ENCODE results near the gene CD8A. TPM values are rescaled to one million over a fixed set of nuclear protein-coding genes. Genes with fewer than 3 reads are reported as not detected.
"Not testable (repeated sequence)": the region's sequence is repeated elsewhere in the genome, so short reads cannot be mapped to it uniquely, and the experiment has no call there.

Gene CD8A
- total RNA-seq, 1 donor from 2014 or later: 11.3 TPM

GRCh38 chr2:86776532-86776931, 14.2 kb downstream of the CD8A start:
- DNase-seq (ENCODE audit: low spot score): no peak

DNA sequence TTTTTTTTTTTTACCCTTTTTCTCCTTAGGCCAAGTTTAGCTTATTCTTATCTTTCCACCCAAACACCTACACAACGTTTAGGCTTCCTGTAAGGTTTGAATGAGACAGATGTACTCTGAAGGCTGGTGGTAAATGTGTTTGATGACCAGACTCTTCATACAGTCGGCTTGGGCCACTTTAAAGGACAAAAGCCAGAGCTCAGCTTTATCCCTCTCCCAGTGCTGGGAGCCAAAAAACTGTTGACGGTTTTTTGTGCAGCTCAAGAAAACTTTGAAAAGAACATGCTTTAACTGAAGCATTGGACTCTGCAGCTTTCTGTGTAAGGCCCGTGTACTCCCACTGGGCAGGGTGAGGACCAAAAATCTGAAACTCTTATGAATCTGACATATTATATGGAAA, 15.4 kb downstream of the CD8A start:
- no peak for DNase-seq (ENCODE audit: low spot score)

GRCh38 chr2:86774862-86775261, 15.9 kb downstream of the CD8A start:
- no peak for DNase-seq (ENCODE audit: low spot score)

DNA sequence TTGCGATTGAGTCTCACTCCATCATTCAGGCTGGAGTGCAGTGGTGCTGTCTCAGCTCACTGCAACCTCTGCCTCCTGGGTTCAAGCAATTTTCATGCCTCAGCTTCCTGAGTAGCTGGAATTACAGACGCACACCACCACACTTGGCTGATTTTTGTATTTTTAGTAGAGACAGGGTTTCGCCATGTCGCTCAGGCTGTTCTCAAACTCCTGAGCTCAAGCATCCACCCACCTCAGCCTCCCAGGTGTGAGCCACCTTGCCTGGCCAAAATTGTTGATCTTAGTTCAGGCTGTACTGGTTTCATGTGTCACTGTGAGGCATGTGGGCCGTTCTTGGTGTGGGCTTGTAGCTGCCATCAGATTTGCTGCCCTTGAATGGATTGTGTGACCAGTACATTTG, 18.1 kb downstream of the CD8A start:
- DNase-seq (ENCODE audit: low spot score): no peak

GRCh38 chr2:86770816-86771301, 19.9 kb downstream of the CD8A start:
- DNase-seq (ENCODE audit: low spot score): no peak

- DNase-seq (ENCODE audit: low spot score): no peak
Measured at GRCh38 chr2:86769838-86770237, 20.9 kb downstream of the CD8A start.

GRCh38 chr2:86768189-86768949, 22.3 kb downstream of the CD8A start:
- no peak for DNase-seq (ENCODE audit: low spot score)

DNA sequence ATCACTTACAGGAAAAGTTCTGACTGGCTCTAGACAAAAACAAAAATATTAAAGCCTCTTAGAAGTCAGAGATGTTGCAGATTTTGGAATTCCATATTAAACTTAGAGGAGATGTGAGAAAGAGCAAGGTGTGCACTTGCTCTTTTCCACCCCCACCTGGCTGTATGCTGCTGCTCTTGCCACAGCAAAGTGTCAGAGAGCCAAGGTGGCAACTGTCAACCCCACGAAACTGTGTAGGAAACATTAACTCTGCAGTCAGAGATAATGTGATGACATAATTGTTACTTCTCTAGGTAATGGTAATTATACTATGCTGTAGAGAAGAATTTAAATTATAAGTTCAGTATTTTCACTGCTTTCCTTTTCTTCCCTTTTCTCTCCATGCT, 25.4 kb downstream of the CD8A start:
- DNase-seq (ENCODE audit: low spot score): no peak

DNA sequence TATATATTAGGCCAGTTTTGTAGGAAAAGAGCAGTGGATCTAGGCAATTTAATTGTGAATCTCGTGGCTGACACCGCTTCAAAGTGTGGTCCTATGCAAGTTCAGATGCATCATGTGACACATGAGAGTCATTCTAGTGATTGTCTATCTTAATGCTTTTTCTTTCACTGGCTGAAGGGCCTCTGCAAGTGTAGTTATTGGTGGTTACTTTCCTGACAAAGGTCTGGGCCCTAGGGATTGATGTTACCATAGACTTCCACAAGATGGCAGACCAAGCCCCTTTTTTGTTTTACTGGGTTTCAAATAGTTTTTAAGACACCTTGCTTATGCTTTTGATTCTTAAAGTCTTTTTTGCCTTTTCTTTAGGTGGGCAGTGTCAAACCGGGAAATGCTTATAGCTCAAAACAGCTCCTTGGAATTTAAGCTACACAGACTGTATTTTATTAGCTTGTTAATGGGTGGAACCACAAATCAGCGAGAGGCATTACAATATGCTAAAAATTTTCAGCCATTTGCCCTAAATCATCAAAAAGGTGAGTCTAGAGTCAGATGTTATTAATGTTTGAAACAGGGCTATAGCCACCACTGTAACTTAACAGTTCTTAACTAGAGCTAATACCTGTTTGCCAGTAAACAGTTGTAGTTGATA, 25.9 kb downstream of the CD8A start:
- DNase-seq (ENCODE audit: low spot score): no peak

DNA sequence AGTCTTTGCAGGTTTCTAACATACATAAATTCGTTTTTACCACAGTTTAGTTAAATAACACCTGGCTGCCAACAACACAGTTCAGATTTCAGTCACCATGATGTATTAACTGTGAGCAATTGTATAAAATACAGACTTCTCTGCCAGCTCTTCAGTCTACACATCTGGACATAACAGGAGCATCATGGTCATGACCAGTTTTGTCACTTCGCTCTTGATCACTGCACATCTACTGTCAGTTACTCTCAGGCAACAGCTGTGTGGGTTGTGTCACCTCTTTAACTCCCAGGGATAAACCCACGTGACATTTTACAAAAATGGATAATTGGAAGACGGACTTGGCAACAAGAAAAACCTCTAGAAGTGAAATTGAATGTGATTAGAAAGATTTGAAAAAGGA, 30.3 kb downstream of the CD8A start:
- DNase-seq (ENCODE audit: low spot score): no peak

- no peak for DNase-seq (ENCODE audit: low spot score)
Measured at GRCh38 chr2:86758405-86758804, 32.3 kb downstream of the CD8A start.

GRCh38 chr2:86753606-86754005, 37.1 kb downstream of the CD8A start:
- DNase-seq (ENCODE audit: low spot score): no peak

GRCh38 chr2:86752934-86753333, 37.8 kb downstream of the CD8A start:
- DNase-seq (ENCODE audit: low spot score): no peak

GRCh38 chr2:86751778-86752177, 38.9 kb downstream of the CD8A start:
- no peak for DNase-seq (ENCODE audit: low spot score)

DNA sequence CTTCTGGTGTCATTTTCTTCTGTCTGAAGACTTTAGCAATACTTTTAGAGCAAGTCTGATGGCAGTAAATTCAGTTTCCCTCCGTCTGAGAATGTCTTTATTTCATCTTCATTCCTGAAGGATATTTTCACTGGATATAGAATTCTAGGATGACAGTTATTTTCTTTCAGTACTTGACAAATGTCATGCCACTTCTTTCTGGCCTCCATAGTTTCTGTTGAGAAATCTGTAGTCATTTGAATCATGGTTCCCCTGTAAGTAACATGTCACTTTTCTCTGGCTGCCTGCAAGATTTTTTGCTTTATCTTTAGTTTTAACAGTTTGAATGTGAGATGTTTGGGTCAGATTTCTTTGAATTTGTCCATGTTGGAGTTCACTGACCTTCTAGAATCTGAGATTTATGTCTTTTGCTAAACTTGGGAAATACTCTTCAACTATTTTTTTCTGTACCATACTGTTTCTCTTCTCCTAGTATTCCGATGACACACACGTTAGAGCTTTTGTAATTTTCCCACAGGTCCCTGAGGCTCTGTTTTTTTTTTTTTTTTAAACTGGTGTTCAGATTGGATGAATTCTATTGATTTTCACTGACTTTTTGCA, 40.4 kb downstream of the CD8A start:
- DNase-seq (ENCODE audit: low spot score): no peak

DNA sequence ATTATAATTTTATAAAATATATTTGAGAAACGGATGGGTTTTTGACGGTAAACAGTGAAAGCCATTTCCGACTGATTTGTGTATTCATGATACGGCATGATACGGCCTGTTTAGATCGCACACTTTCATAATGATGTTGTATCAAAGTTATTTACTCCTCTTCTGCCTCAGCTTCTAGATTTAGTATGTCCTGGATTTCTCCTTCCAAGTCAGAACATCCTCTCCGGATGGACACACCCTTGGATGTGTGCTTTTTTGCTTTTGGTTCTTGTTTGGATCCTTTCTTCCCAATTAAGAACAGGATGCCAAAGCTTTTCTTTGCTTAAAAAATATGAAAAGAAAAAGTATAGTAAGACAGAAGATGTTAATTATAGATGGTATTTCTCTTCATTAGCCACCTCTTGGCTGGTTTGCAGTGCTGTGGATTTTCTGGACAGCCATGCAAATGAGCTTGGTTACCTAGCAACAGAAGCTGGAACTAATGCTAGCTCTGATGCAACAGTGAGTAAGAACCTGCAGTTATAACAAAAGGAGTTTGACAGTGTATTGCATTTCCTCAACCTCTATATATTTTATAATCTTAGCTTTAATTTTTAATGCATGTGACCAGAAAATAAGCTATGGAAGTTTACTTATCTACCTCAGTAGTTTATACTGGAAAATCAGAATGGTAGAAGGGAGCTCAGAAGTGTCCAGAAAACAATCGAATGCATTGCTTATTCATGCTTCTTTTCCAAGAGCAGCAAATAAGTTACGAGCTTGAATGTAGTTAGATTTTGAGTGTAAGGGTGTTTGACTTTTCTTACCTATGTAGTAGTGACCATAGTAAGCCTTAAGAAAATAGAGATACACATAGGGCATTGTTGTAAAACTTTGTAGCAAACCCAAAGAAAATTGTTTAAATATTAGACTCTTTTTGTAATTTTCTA, 42.7 kb downstream of the CD8A start:
- DNase-seq (ENCODE audit: low spot score): no peak

DNA sequence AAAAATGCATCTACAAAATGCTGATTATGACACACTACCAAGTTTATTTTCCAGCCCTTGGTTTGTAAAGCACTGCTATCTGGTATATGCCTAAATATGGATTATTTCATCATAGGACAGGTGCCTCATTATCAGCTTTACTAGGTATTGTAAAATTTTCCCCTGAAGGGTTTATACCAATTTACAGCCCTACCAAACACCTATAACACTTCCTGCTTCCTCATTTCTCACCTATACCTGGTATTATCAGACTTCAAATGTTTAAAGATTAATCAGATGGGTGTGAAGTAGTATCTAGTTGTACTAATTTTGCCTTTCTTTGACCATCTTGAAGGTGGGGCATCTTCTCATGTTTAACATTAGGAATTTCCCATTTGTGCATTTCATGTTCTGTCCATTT, 43.8 kb downstream of the CD8A start:
- no peak for DNase-seq (ENCODE audit: low spot score)

- DNase-seq (ENCODE audit: low spot score): no peak
Measured at GRCh38 chr2:86744152-86744551, 46.6 kb downstream of the CD8A start.

DNA sequence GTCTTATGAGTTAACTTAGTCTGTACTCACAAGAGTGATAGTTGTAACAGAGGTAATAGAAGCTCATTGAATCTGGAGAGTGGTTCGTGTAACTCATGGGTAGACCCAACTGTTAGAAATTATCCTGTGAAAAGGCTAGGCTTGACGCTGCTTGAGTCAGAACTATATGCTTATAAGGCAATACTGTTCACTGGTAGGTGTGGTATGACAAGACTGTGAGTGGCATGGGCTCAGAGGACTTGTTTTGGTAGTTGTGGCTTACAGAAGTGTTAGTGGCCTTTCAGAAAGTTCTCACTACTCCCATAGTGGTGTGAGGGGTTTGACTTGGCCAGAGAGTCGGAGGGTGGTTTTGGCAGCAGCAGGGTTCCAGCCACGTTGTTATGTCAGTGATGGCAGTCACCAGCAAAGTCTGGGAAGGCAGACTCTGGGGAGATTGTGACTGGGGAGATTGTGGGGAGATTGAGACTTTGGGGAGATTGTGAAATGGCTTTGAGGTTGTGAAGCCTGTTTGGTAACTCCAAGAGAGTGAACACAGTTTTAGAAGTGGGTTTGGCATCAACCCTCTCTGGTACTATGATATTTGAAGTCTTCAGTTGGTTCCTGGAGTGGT, 48.7 kb downstream of the CD8A start:
- not testable (repeated sequence) for DNase-seq (ENCODE audit: low spot score)

DNA sequence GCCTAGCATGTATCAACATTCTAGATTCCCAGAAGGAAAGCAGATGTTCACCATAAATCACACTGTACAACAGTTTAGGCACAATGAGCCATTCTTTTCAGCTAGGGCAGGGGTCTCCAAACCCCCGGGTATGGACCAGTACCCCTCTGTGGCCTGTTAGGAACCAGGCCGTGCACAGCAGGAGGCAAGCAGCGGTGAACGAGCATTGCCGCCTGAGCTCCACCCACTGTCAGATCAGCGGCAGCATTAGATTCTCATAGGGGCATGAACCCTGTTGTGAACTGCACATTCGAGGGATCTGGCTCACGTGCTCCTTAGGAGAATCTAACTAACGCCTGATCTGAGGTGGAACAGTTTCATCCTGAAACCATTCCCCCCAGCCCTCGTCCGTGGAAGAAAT, 50.8 kb downstream of the CD8A start:
- not testable (repeated sequence) for DNase-seq (ENCODE audit: low spot score)

- not testable (repeated sequence) for DNase-seq (ENCODE audit: low spot score)
Measured at GRCh38 chr2:86739485-86739884, 51.2 kb downstream of the CD8A start.

All from mucosa of gallbladder (tissue), 1 donor.